Measurements from ENCODE around the gene PRRX2. TPM values are rescaled to one million over a fixed set of nuclear protein-coding genes. Genes with fewer than 3 reads are reported as not detected.

The PRRX2 gene
- total and polyA plus RNA-seq, 2 of the 4 experiments (the other 2 are of a cell fraction), result 12.7 to 35.5 TPM

- Histone ChIP-seq H2AFZ (replicated peaks; ENCODE audit: low read length, poor library complexity) (no peak overlapping the region), H3K27ac (ENCODE audit: insufficient read depth, low read length) (no peak overlapping the region), H3K9ac (ENCODE audit: low read depth, low read length) (no peak overlapping the region), H3K79me1 (ENCODE audit: low read depth in 1 of 2, low read length in 2 of 2) (peaks cover 22 to 77% of the 10 kb centered on the region in 2 experiments; a peak in 3 of 4 replicates), H2BK20ac (ENCODE audit: low read depth, low read length) (0 out of 2 replicates have a peak overlapping the region, but pooled peaks have one; percentile 40), H3K56ac (ENCODE audit: extremely low read depth, insufficient read depth, low read length) (no peak overlapping the region), H3K4me2 (ENCODE audit: low read depth, low read length) (no peak overlapping the region), H2AK9ac (replicated peaks; ENCODE audit: low read depth, low read length, poor library complexity) (peak overlapping the region; percentile 77), H3K4me1 (ENCODE audit: control insufficient read depth, insufficient read depth, low read length) (peaks cover 30% of the 10 kb centered on the region), H2BK15ac (ENCODE audit: low read depth, low read length) (0 out of 3 replicates have a peak overlapping the region, but pooled peaks have one; percentile 44), H3K18ac (ENCODE audit: low read depth, low read length) (no peak overlapping the region), H3K4ac (ENCODE audit: low read depth, low read length) (peak overlapping the region; percentile 79; the same call in 1 of the 2 replicates), H2BK120ac (ENCODE audit: low read depth, low read length) (peak overlapping the region; percentile 96), H3K14ac (replicated peaks; ENCODE audit: low read depth, low read length) (peak overlapping the region; percentile 80; the same call in 1 of the 2 replicates), H2BK5ac (ENCODE audit: low read depth, low read length, poor library complexity, severe bottlenecking) (no peak overlapping the region), H3K36me3 (ENCODE audit: control insufficient read depth, insufficient read depth, low read length) (peaks cover 15% of the 10 kb centered on the region), H4K5ac (ENCODE audit: low read depth, low read length) (no peak overlapping the region), H3K9me3 (ENCODE audit: control insufficient read depth, insufficient read depth, low read length) (no peaks in the 10 kb centered on the region), H3K4me3 (ENCODE audit: insufficient read depth, low read depth, low read length) (no peak overlapping the region), H4K8ac (ENCODE audit: low read depth in 2 of 2, low read length in 2 of 2) (peak overlapping the region in 1 of 2 experiments; percentile 28; a peak in 1 of 4 replicates), H3K27me3 (ENCODE audit: control insufficient read depth, insufficient read depth, low read length) (no peaks in the 10 kb centered on the region), H2AK5ac (ENCODE audit: low read depth, low read length) (peak overlapping the region; percentile 78), H4K20me1 (ENCODE audit: insufficient read depth, low read length) (peaks cover 6% of the 10 kb centered on the region; the same call in 1 of the 2 replicates), H3K9me1 (ENCODE audit: insufficient read depth, low read length) (peaks cover 23% of the 10 kb centered on the region), H3K23ac (ENCODE audit: low read depth, low read length) (peak overlapping the region; percentile 71), H4K91ac (ENCODE audit: insufficient read depth, low read depth, low read length) (peak overlapping the region; percentile 100)
- TF ChIP-seq ELK1 (IDR thresholded peaks at IDR 0.05; ENCODE audit: borderline replicate concordance, low read depth, low read length) (no peak), USF2 (IDR thresholded peaks at IDR 0.05; ENCODE audit: low read depth, low read length) (no peak), CHD1 (IDR thresholded peaks at IDR 0.05; ENCODE audit: low read depth, low read length) (no peak), CEBPB (IDR thresholded peaks at IDR 0.05; ENCODE audit: low read depth, low read length) (no peak)
- DNase-seq (no peak), ATAC-seq (ENCODE audit: low read depth) (no peak)
- BruUV-seq (replicated peaks), result no TSS peak
- dilution Hi-C loops (cut with HindIII; ENCODE audit: low sequenced_read_pairs, unreplicated experiment), result no loop called here
- POLR2A ChIA-PET (ENCODE audit: unreplicated experiment), result no interaction called here
- WGBS, 2 experiments (ENCODE audit: extremely low coverage in 2 of 2, insufficient read length in 1 of 2), result no CpG with 5 or more reads among the region's 11 CpGs
- intact Hi-C loops (cut with micrococcal nuclease), result no loop called here
- CTCF ChIA-PET, result no interaction called here
- in situ Hi-C loops (cut with MboI; ENCODE audit: low sequenced_read_pairs), result no loop called here
These were observed 28.8 kb downstream of the PRRX2 start for GRCh38 chr9:129694243-129694646.

Measured in IMR-90 (cell line).